HL-60 (cell line): ENCODE results near the gene RENBP.

Experiments used
- DNase-seq, 2 experiments: peaks; one replicate each; pipeline ENCODE4 v3.0.0-alpha.2; 2010 to 2020; ENCODE audit warnings: low read depth in 1 of 2, low spot score in 1 of 2
- H3K27ac ChIP-seq: fragments of 250-450 bp; sonication (Bioruptor Pico); replicated peaks from 2 replicates; pipeline ENCODE4 v1.5.1; 2020; ENCODE audit warnings: mild to moderate bottlenecking, moderate library complexity
- H3K27me3 ChIP-seq: fragments of 250-450 bp; sonication (Bioruptor Pico); 2 replicates; pipeline ENCODE4 v1.5.1; 2021; ENCODE audit warnings: mild to moderate bottlenecking, moderate library complexity; ENCODE audit not compliant: insufficient read depth, poor library complexity, severe bottlenecking
- H3K4me3 ChIP-seq: replicated peaks from 2 replicates; pipeline ENCODE4 v1.5.1; 2011; ENCODE audit warnings: mild to moderate bottlenecking, control low read depth, low read length; ENCODE audit not compliant: insufficient read depth
- GABPA ChIP-seq: IDR thresholded peaks from 2 replicates; pipeline ENCODE4 v1.6.1; 2012; ENCODE audit warnings: low read depth
- POLR2AphosphoS5 ChIP-seq: IDR thresholded peaks from 2 replicates; pipeline ENCODE4 v1.6.1; 2012; ENCODE audit warnings: low read depth
- SPI1 ChIP-seq: IDR thresholded peaks from 2 replicates; pipeline ENCODE4 v1.6.1; 2012; ENCODE audit warnings: low read depth, mild to moderate bottlenecking, borderline replicate concordance
- TF ChIP-seq, protein P1 (sequence below): IDR thresholded peaks from one replicate; pipeline ENCODE4 v1.5.1; 2011; ENCODE audit warnings: low read length, control low read depth, inconsistent platforms; ENCODE audit not compliant: insufficient read depth
- TF ChIP-seq, protein P2 (sequence below): IDR thresholded peaks from 2 replicates; pipeline ENCODE4 v1.6.1; 2012; ENCODE audit warnings: low read depth; ENCODE audit not compliant: insufficient replicate concordance

RENBP gene

DNA sequence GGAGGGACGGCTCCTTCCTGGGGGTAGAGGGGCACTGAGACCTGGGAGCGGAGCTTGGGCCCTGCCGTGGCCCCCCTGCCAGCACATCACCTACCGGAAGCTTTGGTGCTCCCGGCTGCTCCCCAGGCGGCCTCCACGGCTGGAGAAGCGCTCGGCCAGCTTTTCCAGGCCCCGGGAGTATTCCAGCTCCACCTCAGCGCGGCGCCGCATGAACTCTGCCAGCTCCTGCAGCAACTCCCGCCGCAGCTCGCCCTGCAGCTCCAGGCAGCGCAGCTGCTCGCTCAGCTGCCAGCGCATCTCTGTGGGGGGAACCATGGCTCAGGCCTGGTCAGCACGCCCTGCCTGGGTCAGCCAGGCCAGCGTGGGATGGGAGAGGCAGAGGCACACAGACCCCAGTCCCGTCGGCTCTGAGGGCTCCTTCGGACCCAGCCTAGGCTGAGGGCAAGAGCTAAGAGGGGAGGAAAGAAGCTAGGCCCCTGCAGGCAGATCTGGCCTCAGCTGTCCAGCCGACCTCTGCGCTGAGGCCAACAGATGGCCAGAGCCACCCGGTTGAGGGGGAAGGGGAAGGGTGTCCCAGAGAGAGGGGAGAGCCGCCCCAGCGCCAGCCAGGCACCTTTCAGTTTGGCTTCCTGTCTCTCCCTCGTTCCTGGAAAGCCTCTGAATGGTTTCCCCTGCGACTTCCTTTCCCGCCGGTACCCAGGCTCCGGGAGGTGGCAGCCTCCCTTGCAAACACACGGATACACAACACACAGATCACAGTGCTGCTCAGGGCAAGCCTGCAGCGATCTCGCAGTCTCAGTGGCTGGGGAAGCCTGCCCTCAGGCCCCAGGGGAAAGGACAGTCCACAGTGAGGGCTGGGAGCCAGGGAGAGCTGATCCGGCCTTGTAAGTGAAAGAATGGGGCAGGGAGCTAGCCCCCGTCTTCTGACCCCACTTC lies 22.7 kb downstream of the RENBP start:
- no peak for DNase-seq
- peak overlapping the region; percentile 55 for H3K27ac ChIP-seq
- H3K4me3 ChIP-seq = no peak overlapping the region
- H3K27me3 ChIP-seq = no peaks in the 10 kb centered on the region
- TF ChIP-seq, protein P1, sequence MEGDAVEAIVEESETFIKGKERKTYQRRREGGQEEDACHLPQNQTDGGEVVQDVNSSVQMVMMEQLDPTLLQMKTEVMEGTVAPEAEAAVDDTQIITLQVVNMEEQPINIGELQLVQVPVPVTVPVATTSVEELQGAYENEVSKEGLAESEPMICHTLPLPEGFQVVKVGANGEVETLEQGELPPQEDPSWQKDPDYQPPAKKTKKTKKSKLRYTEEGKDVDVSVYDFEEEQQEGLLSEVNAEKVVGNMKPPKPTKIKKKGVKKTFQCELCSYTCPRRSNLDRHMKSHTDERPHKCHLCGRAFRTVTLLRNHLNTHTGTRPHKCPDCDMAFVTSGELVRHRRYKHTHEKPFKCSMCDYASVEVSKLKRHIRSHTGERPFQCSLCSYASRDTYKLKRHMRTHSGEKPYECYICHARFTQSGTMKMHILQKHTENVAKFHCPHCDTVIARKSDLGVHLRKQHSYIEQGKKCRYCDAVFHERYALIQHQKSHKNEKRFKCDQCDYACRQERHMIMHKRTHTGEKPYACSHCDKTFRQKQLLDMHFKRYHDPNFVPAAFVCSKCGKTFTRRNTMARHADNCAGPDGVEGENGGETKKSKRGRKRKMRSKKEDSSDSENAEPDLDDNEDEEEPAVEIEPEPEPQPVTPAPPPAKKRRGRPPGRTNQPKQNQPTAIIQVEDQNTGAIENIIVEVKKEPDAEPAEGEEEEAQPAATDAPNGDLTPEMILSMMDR = no peak
- 0 out of 2 replicates have a peak, but pooled peaks have one; percentile 11 for TF ChIP-seq POLR2AphosphoS5

DNA sequence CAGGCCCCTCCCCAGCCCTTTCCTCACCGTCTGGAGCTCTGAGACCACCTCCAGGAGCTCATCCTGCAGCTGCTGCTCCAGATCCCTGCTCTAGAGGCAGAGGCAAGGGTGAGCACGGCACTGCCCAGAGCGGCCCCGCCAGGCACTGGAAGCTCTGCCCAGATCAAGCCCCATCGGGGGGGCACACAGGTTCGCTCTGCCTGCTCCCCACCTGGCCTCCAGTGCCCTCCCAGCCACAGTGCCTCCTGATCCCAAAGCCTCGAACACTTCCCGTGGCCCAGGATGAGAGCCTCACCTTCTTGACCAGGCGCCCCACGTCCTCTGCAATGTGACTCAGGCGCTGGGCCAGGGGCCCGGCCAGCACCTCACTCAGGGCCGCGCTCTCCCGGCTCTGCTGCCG lies 23.4 kb downstream of the RENBP start:
- Histone ChIP-seq H3K4me3 (no peak overlapping the region), H3K27ac (no peak overlapping the region), H3K27me3 (no peaks in the 10 kb centered on the region)
- TF ChIP-seq, protein P1 = no peak
- TF ChIP-seq POLR2AphosphoS5 = no peak
- TF ChIP-seq, protein P2, sequence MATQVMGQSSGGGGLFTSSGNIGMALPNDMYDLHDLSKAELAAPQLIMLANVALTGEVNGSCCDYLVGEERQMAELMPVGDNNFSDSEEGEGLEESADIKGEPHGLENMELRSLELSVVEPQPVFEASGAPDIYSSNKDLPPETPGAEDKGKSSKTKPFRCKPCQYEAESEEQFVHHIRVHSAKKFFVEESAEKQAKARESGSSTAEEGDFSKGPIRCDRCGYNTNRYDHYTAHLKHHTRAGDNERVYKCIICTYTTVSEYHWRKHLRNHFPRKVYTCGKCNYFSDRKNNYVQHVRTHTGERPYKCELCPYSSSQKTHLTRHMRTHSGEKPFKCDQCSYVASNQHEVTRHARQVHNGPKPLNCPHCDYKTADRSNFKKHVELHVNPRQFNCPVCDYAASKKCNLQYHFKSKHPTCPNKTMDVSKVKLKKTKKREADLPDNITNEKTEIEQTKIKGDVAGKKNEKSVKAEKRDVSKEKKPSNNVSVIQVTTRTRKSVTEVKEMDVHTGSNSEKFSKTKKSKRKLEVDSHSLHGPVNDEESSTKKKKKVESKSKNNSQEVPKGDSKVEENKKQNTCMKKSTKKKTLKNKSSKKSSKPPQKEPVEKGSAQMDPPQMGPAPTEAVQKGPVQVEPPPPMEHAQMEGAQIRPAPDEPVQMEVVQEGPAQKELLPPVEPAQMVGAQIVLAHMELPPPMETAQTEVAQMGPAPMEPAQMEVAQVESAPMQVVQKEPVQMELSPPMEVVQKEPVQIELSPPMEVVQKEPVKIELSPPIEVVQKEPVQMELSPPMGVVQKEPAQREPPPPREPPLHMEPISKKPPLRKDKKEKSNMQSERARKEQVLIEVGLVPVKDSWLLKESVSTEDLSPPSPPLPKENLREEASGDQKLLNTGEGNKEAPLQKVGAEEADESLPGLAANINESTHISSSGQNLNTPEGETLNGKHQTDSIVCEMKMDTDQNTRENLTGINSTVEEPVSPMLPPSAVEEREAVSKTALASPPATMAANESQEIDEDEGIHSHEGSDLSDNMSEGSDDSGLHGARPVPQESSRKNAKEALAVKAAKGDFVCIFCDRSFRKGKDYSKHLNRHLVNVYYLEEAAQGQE = no peak
- TF ChIP-seq GABPA = no peak
- TF ChIP-seq SPI1 = no peak
- DNase-seq = no peak

DNA sequence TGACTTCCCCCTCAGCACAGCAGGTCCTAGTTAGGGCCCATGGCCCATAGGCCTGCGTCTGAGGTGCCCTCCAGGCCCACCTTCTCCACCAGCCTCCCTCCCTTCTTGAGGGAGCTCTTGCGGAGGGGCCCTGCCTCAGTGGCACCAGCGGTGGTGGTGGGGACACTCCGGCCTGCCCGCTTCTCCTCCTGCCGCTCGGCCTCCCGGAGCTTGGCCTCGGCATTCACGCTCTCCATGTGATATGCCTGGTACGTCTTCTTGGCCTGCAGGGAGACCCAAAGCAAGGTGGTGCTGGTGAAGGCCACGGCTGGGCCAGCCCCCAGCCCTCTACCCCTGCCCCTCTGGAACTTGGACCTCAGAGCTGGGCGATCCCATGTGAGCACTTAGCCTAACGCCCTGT lies 23.9 kb downstream of the RENBP start:
- Histone ChIP-seq H3K27me3 (no peaks in the 10 kb centered on the region), H3K4me3 (no peak overlapping the region), H3K27ac (no peak overlapping the region)
- DNase-seq = no peak
- TF ChIP-seq POLR2AphosphoS5 = no peak; the same call in 1 of the 2 replicates
- TF ChIP-seq GABPA = no peak
- TF ChIP-seq, protein P1 = no peak

DNA sequence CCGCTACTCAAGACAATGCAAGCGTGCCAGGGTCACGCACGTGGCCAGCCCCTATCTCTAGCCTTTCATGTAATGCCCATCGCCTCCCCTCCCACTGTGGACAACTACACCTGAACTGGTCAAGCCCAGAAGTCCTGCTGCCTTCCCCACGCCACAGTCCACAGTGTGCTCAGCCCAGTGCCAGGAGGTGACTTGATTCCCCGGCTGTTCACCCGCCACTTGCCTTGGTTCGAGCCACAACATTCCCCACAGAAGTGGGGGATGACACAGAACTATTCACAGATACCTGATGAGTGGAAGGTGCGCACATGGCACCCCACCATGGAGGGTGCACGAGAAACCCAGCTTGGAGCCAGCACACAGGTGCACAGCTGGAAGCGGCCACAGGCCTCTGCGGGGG lies 25.2 kb downstream of the RENBP start:
- no peaks in the 10 kb centered on the region for H3K27me3 ChIP-seq
- no peak overlapping the region for H3K27ac ChIP-seq
- no peak overlapping the region for H3K4me3 ChIP-seq
- TF ChIP-seq POLR2AphosphoS5 = no peak
- TF ChIP-seq, protein P1 = no peak
- DNase-seq = no peak
